Activated T-cell treated with anti-CD3 and anti-CD28 coated beads, Interleukin-2, amount 50 U/mL, for 48 hours (primary cell): ENCODE measurements around the gene IGSF22.
"Not testable (repeated sequence)": the region's sequence is repeated elsewhere in the genome, so short reads cannot be mapped to it uniquely, and the experiment has no call there.

Experiments
- DNase-seq, 2 experiments: peaks; one replicate each; pipeline ENCODE4 v3.0.0-alpha.2; 2020

The IGSF22 gene

DNA sequence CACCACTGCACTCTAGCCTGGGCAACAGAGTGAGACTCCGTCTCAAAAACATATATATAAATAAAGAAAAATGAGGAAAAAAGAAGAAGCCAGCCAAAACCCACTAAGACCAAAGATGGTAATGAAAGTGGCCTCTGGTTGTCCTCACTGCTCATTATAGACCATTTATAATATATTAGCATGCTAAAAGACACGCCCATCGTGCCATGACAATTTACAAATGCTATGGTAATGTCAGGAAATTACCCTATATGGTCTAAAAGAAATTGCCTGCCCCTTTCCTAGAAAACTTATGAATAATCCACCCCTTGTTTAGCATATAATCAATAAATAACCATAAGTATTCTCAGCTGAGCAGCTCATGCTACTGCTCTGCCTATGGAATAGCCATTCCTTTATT is 43.5 kb downstream of the IGSF22 start:
- no peak for DNase-seq

GRCh38 chr11:18681949-18682348 is 44.0 kb downstream of the IGSF22 start:
- peak in 1 of 2 experiments; percentile 2 for DNase-seq

DNA sequence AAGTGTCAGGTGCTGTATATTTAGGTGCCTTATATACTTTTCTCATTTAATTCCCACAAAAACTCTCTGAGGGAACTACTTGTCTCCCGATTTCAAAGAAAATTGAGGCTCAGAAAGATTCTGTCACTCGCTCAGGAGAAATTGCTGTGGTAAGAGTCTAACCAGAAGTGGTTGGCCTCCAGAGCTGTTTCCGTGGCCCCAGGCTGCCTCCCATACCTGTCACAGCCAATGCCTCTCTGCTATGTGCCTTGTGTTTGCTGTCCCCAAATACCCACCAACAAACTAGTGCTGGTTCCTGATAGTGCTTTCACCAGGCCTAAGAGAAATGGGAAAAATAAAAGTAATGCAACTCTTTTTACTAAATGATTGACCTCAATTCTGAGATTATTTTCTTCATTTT is 48.4 kb downstream of the IGSF22 start:
- peak in 1 of 2 experiments; percentile 6 for DNase-seq

DNA sequence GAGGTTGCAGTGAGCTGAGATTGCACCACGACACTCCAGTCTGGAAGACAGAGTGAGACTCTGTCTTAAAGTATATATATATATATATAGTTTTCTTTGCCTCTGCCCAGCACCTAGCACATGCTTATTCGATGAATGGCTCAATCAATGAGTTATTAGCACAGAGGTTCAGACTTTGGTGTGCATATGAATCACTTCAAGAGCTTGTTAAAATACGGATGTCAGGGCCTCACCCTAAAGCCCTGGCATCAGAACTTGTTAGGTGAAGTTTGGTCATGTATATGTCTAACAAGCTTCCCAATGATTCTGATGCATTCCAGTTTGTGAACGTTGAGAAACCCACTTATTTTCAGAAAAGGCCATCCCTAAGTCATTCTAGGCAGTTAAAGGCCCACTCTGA is 49.2 kb downstream of the IGSF22 start:
- DNase-seq, result no peak

- peak in 1 of 2 experiments; percentile 38 for DNase-seq
Measured at GRCh38 chr11:18672209-18672608, 53.8 kb downstream of the IGSF22 start.

- peak in 1 of 2 experiments; percentile 34 for DNase-seq
Measured at GRCh38 chr11:18671246-18671645, 54.7 kb downstream of the IGSF22 start.

DNA sequence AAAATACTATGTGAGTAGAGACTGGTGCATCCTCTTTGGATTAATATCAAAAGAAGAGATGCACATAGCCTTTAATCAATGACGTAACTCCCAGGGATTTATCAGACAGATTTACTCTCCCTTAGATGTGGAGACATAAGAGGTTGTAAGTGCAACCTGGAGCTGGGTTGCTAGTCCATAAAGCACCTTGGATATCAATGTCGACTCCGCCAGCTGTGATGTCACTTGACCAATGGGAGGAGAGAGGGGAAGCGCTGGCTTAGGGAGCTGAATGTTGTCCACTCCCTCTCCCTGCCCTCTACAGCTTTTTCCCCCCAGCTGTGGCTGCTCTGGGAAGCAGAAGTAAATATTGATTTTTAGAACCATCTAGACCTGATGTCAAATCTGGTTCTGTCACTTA is 56.3 kb downstream of the IGSF22 start:
- peak in 1 of 2 experiments; percentile 7 for DNase-seq

DNA sequence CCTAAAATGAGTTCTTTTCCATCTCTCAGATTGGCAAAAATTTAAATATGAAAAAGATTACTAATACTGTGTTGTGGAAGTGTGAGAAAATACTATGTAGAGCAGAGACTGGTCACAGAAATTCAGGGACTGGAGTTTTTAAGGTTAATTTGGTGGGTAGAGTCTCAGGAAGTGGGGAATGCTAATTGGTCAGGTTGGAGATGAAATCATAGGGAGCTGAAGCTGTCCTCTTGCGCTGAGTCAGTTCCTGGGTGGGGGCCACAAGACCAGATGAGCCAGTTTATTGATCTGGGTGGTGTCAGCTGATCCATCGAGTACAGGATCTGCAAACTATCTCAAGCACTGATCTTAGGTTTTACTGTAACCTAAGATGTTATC is 56.8 kb downstream of the IGSF22 start:
- peak in 1 of 2 experiments; percentile 38 for DNase-seq

DNA sequence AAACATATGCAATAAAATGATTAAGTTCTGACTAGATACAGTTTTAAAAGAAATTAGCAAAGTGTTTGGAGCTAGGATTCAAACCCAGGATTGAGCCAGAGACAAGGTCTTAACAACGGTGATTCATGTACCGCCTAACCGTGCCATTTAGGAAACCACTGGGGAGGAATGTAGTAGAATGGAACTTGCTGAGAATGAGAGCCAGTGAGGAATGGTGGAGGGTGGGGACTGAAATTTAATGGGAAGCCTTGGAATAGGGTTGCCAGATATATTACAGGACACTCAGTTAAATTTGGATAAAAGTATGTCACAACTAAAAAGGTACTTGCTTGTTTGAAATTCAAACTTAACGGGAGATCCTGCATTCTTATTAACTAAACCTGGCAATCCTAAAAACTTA is 57.9 kb downstream of the IGSF22 start:
- DNase-seq, result no peak

GRCh38 chr11:18665353-18665872 is 60.6 kb downstream of the IGSF22 start:
- not testable (repeated sequence) for DNase-seq

- no peak for DNase-seq
Measured at GRCh38 chr11:18657673-18658072, 68.3 kb downstream of the IGSF22 start.
